Activated CD8-positive, alpha-beta memory T cell treated with anti-CD3 and anti-CD28 coated beads, Interleukin-2, amount 50 U/mL, for 24 hours (primary cell): Measurements from ENCODE around the gene LRMDA.
"Not testable (repeated sequence)": the region's sequence is repeated elsewhere in the genome, so short reads cannot be mapped to it uniquely, and the experiment has no call there.

Experiments
- DNase-seq: peaks from one replicate; pipeline ENCODE4 v3.0.0-alpha.2; 2020; ENCODE audit errors: extremely low read depth

The LRMDA gene

GRCh38 chr10:76115471-76116155, 684.2 kb downstream of the LRMDA start:
- no peak for DNase-seq

GRCh38 chr10:76116523-76116922, 685.1 kb downstream of the LRMDA start:
- no peak for DNase-seq

- DNase-seq: no peak
These were observed 686.5 kb downstream of the LRMDA start for GRCh38 chr10:76117949-76118348.

DNA sequence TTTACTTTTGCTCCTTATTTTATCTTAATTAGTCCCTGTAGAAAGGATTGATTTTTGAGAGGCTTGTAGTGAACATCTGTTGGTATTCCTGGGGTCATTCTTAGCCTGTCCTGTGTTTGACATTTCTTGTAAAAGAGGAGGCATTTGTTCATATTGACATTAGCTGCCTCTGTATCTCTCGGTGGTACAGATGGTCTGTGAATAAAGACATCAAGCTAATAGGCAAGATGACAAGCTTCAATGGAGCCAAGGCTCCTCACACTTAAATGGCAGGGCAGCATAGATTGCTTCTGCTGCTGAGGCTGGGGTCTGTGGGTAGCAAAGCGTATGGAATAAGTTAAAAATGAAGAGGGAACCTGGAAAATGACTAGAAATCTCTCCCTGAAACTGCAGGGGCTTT, 687.6 kb downstream of the LRMDA start:
- no peak for DNase-seq

- no peak for DNase-seq
These were observed 688.1 kb downstream of the LRMDA start for GRCh38 chr10:76119515-76119914.

DNA sequence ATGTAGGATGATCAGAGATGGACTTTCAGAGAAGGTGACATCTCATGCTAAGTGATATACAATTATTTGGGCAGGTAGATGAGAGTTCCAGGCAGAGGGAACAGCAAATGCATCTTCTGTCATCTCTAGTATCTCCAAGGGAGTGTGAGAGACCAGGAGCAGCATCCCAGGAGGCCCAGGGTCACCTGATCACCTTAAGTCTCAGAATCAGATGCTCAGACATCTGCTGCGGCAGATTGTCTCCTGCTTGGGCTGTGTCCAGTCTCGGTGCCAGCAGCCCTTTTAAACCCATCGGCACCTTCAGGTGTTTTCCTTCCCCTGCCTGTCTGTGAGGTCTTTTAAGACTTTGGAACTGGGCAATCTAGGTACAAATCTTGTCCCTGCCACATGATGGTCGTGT, 690.6 kb downstream of the LRMDA start:
- no peak for DNase-seq

GRCh38 chr10:76124280-76124679, 692.9 kb downstream of the LRMDA start:
- no peak for DNase-seq

DNA sequence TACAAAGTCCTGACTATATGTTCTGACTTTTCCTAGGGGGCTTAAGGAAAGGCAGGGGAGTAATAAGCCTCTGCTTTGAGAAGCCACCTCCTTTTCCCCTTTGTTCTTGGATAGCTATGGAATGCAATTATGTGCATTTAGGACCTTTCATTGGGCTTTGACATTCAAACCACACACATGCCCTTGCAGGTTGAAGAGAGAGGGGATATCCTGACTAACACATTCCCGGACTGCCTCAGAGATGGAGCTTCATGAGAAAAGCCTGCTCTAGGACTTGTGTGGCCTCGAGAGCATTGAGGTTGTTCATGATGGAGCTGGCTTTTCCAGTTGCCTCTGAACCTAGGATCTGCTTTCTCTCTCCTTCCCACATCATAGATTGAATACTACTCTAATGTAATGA, 694.5 kb downstream of the LRMDA start:
- DNase-seq: no peak

DNA sequence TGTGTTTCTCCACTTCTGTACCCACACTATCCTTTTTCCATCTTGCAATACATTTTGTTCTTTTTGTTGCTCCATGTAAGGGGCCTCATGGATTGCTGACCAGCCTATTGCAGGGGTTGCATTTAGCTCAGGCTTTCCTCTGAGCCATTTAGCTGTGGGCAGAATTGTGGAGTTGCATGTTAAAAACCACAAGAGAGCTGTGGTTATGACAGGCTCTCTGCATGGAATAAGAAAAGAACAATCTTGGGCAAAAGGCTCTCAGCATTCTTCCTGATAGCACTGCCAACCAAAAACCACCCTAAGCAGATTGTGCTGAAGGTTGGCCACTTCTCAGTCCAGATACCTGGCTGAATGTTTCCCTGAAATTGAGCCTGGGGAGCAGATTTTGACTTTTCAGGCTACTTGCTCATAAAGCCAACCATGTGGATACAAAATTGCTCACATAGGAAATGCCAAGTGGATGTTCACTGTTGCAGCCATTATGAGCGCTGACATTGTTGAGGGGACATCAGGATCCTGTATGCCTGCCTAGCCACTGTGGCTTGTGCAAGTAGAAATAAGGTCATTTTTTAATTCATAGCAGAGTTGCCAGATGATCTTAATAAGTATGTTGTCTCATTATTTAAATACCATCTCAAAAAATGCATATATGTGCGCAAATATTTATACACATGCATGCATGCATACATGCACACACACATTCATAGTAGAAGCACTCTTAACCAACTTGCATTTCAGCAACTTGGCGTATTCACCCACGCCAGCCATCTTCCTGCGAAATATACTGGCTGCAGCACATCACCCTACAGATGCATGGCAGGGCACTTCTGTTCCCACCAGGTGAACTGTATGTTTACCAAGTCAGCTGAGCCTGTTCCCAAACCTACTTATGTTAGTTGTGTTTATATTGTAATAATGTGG, 695.4 kb downstream of the LRMDA start:
- DNase-seq: no peak

- no peak for DNase-seq
These were observed 696.7 kb downstream of the LRMDA start for GRCh38 chr10:76127984-76128589.

- DNase-seq: no peak
These were observed 697.8 kb downstream of the LRMDA start for GRCh38 chr10:76129213-76129612.

DNA sequence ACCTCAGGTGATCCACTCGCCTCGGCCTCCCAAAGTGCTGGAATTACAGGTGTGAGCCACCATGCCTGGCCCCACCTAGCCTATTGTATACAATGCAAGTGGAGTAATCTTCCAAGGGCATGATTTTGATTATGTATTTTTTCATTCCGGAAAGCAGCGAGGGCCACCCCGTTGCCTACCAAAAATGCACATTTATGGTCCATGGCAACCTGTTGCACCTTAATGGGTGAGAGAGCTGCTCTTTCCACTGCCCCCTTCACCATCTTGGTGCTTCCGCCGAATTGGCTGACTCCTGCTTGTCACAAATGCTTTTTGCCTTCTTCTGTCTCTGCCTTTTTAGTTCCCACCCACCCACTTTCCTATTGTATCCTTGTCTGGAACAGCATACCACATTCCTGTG, 699.5 kb downstream of the LRMDA start:
- DNase-seq: no peak

DNA sequence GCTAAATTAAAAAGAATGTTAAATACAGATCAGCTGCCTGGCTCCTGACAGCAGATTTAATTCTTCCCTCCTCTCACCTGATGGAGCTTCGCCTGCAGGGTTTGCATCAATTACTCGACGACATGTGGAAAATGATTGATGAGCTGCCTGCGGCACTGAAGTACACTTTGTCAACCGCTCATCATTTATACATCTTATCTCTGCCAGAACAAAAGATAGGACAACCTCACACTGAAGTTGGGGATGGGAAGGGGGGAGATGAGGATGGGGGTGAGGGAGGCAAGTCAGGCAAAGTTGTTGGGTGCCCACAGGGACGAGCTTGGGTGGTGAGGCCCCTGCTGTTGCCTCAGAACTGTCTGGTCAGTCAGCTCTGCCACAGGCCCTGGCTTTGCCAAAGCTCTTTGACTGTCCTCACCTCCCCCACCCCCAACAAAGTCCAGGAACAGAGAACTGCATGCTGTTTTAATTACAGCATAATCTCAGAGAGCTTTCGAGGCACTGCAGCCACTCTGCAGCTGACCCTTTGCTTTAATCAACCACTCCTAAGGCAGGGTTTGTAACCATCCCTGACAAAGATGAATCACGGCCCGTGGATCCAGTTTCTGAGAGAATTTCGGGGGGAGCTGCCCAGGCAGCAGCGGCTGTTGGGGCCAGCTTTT, 702.3 kb downstream of the LRMDA start:
- DNase-seq: no peak

DNA sequence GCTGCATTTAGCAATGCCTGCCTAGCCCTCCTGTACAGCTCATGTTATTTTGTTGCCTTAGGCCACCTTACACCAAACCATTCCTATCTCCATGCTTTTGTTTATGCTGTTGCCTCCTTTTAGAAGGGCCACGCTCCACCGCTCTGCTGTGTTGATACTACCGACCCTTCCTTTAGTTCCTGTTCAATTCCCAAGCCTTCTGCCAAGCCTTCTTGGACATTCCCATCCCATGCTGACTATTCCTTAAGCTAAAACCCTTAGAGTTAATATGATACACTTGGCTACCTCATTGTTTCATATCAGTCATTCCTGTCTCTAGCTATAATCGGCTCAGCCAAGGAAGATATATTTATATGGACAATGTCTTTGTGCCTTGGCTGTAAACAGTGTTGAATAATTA, 705.5 kb downstream of the LRMDA start:
- DNase-seq: no peak

DNA sequence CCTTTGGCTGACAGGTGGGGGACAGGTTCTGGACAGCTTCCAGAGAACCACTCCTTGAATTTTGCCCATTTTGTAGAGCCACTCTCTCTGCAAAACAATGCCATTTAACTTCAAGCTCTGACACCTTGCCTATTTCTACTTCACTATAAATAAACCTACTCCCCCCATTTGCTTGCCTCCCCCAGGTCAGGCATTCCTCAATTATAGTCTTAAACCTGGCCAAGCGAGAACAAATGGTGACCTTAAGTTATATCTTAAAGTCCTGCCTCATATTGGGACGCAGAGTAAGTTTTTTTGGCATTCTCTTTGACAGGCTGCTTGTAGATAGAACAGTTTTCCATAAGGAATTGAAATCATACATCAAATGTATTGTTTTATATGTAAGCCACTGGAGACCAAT, 706.9 kb downstream of the LRMDA start:
- no peak for DNase-seq

DNA sequence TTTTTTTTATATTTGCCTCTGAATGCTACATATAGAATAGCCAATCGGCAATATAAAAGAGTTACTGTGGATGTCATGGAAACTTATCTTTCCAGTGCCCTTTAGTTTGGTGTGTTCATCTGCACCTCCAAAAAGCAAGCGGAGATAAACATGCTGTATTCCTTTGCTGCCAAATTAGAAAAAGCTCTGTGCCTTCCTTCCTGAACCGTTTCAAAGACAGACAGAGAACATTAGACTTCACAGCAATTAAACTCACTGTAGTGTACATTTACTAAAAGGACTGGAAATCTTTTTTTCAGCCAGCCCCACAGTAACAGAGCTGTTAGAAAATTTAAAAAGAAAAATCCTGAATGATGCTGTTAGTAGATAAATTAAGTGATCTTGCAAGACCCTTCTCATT, 707.5 kb downstream of the LRMDA start:
- DNase-seq: no peak

GRCh38 chr10:76139431-76139830, 708.0 kb downstream of the LRMDA start:
- no peak for DNase-seq

- DNase-seq: no peak
These were observed 710.0 kb downstream of the LRMDA start for GRCh38 chr10:76141376-76141775.

DNA sequence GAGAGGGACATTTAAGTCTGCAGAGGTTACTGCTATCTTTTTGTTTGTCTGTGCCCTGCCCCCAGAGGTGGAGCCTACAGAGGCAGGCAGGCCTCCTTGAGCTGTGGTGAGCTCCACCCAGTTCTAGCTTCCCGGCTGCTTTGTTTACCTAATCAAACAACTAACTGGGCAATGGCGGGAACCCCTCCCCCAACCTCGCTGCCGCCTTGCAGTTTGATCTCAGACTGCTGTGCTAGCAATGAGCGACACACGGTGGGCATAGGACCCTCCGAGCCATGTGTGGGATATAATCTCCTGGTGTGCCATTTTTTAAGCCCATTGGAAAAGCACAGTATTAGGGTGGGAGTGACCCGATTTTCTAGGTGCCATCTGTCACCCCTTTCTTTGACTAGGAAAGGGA, 716.8 kb downstream of the LRMDA start:
- not testable (repeated sequence) for DNase-seq

DNA sequence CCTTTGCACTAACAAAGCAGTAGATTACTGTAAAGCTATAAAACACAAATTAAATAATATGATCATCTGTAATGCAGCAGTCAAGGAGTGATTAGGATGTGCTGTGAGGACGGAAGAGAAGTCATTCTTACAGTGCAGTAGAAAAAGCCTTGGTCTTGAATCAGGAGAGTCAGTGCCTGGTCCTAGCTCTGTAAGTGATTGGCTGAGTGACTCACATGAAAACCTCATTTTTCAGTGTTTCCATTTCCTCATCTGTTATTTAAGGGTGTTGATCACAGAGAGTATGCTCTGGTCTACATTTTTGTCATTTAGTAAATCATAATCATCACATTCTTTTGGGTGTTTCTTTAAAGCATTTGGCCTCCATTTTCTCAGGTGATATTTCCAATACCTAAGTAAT, 717.8 kb downstream of the LRMDA start:
- no peak for DNase-seq

GRCh38 chr10:76149602-76150138, 718.2 kb downstream of the LRMDA start:
- DNase-seq: no peak
